Measurements from ENCODE around the gene KDM4B. TPM values are rescaled to one million over a fixed set of nuclear protein-coding genes. Genes with fewer than 3 reads are reported as not detected.

KDM4B gene
- total RNA-seq, 1 donor from 2014 or later: 21.2 TPM

DNA sequence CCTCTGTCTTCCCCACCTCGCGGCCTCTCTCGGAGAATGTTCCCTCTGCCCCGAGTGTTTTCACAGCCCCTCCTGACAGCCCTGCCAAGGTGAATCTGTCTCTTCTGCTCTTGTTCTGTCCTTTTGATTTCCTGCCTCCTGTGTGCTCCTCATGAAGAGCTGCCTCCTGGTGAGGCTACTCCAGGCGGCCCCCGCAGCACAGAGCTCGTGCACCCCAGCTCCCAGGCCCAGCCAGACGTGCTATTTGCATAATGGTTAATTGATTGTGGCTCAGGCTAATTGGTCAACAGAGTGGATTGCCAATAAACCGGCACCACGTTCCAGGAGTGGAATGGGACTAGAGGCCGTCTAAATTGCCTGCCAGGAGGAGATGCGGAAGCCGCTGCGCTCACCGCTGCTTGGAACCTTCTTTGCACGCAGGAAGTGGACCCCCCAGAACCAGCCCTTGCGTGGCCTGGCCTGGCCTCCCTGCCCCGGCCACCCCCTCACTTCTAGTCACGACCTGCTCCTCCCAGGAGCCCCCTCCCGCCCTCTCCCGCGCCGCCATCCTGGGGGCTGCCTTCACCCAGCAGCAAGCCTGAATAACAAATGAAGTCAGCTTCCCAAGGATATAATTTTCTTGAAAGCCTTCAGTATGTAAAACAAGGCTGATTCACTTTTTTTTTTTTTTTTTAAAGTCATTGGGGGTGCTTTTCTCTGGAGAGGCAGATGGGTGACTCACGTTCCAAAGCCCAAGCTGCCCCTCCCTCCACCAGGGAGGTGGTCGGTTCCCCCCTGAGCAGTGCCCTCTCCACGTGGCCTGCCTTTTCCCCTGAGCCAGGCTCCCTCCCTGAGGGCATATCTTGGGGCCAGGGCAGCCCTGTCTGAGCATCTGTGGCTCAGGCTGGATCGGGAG, 144.0 kb downstream of the KDM4B start:
- H3K27me3 ChIP-seq (ENCODE audit: control insufficient read depth, insufficient read depth, low read length): no peaks in the 10 kb centered on the region
- peaks cover 2% of the 10 kb centered on the region for H3K36me3 ChIP-seq (ENCODE audit: control insufficient read depth, insufficient read depth, low read length)
- no peak for DNase-seq (ENCODE audit: low read depth)
- TF ChIP-seq, protein P1, sequence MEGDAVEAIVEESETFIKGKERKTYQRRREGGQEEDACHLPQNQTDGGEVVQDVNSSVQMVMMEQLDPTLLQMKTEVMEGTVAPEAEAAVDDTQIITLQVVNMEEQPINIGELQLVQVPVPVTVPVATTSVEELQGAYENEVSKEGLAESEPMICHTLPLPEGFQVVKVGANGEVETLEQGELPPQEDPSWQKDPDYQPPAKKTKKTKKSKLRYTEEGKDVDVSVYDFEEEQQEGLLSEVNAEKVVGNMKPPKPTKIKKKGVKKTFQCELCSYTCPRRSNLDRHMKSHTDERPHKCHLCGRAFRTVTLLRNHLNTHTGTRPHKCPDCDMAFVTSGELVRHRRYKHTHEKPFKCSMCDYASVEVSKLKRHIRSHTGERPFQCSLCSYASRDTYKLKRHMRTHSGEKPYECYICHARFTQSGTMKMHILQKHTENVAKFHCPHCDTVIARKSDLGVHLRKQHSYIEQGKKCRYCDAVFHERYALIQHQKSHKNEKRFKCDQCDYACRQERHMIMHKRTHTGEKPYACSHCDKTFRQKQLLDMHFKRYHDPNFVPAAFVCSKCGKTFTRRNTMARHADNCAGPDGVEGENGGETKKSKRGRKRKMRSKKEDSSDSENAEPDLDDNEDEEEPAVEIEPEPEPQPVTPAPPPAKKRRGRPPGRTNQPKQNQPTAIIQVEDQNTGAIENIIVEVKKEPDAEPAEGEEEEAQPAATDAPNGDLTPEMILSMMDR (IDR thresholded peaks at IDR 0.05; ENCODE audit: insufficient read depth, low read length, poor library complexity, severe bottlenecking): no peak
- H3K4me3 ChIP-seq (ENCODE audit: low read depth, low read length): no peak overlapping the region

DNA sequence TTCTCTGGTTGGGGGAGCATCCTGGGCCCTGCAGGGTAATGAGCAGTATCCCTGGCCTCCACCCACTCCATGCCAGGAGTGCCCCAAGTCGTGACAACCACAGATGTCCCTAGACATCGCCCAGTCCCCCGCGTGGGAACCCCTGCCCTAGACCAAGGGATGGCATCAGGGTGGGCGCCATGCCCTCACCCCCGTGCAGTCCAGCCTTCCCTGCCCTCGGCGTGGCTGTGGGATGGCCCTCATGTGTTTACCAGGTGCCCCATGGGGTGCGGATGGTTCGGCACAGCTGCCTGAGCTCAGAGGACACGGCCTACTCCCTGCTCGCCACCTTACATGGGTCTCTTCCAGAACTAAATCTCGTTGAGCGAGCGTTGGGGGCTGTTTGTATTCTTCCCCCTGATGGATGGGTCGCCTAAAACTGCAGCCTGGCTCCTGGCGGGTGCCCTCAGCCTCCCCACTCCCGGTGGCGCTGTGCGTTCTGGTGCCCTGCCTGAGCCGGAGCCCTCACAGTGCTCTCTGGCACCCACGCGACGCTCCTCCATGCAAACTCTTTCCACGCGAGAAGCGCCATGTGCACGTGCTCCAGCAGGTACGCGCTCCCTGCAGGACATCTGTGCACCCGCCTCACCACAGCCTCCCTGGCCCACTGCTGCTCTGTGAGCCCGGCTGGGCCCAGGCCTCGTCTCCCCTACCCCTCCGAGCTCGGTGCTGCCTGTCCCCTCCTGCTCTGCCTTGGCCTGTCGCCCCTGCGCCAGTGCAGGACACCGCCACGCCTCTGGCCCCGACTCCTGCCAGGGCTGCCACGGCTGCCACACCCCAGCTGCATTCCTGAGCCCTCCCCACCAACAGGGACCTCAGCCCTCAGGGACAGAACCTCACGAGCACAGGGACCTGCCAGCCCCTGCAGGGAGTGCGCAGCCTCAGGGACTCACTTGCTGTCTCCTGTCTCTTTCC, 145.0 kb downstream of the KDM4B start:
- Histone ChIP-seq H3K36me3 (ENCODE audit: control insufficient read depth, insufficient read depth, low read length) (peaks cover 2% of the 10 kb centered on the region), H3K27me3 (ENCODE audit: control insufficient read depth, insufficient read depth, low read length) (no peaks in the 10 kb centered on the region), H3K4me3 (ENCODE audit: low read depth, low read length) (no peak overlapping the region)
- TF ChIP-seq, protein P1 (IDR thresholded peaks at IDR 0.05; ENCODE audit: insufficient read depth, low read length, poor library complexity, severe bottlenecking): no peak
- DNase-seq (ENCODE audit: low read depth): no peak

DNA sequence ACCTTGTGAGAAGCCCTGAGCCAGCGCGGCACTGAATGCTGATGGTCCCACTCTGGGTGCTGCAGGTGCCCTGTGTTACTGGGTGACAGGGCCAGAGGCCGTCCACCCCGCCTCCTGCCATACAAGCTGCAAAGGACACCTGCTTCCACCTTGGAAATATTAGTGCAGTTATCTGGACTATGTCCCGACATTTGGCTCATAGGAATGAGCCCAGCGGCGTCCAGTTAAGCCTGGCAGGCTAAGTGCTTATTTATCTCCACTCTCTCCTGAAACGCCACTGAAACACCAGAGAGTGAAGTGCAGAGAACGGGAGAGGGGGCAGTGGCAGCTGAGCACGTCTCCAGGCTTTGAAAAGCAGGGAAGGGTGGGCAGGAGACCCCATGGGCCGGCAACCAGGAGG, 145.8 kb downstream of the KDM4B start:
- Histone ChIP-seq H3K27me3 (ENCODE audit: control insufficient read depth, insufficient read depth, low read length) (no peaks in the 10 kb centered on the region), H3K4me3 (ENCODE audit: low read depth, low read length) (no peak overlapping the region)
- DNase-seq (ENCODE audit: low read depth): no peak

DNA sequence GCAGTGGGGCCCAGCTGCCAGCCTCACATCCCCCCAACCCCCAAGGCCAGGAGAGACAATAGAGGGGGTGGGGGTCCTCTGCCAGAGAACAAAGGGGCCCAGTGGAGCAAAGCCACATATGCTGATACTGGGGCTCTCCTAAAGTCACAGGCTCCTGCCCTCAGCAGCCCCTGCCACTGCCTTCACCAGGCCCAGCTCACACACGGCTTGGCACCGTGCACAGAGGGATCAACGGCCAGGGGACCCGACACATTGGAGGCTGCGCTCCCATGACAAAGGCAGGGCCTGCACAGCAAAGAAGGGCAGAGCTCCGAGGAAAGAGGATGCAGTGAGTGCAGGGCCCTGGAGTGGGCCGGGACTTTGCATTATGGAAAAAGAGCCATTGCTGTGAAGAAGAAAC, 146.4 kb downstream of the KDM4B start:
- Histone ChIP-seq H3K27me3 (ENCODE audit: control insufficient read depth, insufficient read depth, low read length) (no peaks in the 10 kb centered on the region), H3K36me3 (ENCODE audit: control insufficient read depth, insufficient read depth, low read length) (peaks cover 2% of the 10 kb centered on the region), H3K4me3 (ENCODE audit: low read depth, low read length) (no peak overlapping the region)
- TF ChIP-seq, protein P1 (IDR thresholded peaks at IDR 0.05; ENCODE audit: insufficient read depth, low read length, poor library complexity, severe bottlenecking): no peak
- no peak for DNase-seq (ENCODE audit: low read depth)

More for the DNA sequence above, 145.8 kb downstream of the KDM4B start:
- TF ChIP-seq, protein P1 (IDR thresholded peaks at IDR 0.05; ENCODE audit: insufficient read depth, low read length, poor library complexity, severe bottlenecking): no peak
- peaks cover 2% of the 10 kb centered on the region for H3K36me3 ChIP-seq (ENCODE audit: control insufficient read depth, insufficient read depth, low read length)

DNA sequence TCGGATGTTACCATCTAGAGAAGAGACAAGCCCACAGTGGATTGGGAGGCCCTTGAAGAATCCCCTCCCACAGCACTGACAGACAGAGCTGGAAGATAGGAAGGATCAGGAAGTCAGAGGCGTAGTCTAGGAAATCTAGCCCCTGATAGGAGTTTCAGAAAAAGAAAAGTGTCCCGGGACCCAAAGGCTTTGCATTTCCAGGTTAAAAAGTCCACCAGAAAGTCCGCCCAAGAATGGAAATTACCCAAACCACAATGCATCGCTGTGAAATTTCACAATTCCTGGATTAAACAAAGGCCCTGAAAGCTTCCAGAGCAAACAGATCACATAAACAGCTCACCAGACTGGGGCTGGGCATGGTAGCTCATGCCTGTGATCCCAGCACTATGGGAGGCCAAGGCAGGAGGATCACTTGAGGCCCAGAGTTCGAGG, 146.9 kb downstream of the KDM4B start:
- no peak for DNase-seq (ENCODE audit: low read depth)
- no peaks in the 10 kb centered on the region for H3K27me3 ChIP-seq (ENCODE audit: control insufficient read depth, insufficient read depth, low read length)
- H3K36me3 ChIP-seq (ENCODE audit: control insufficient read depth, insufficient read depth, low read length): peaks cover 2% of the 10 kb centered on the region
- TF ChIP-seq, protein P1 (IDR thresholded peaks at IDR 0.05; ENCODE audit: insufficient read depth, low read length, poor library complexity, severe bottlenecking): no peak
- no peak overlapping the region for H3K4me3 ChIP-seq (ENCODE audit: low read depth, low read length)

All from kidney epithelial cell (primary cell).